Muscle layer of colon (tissue), 2 donors: ENCODE data around the gene UBA52.

Experiments
- H3K27ac ChIP-seq: one replicate; pipeline ENCODE4 v1.7.0; 2013; ENCODE audit warnings: low read depth, mild to moderate bottlenecking, low read length, moderate library complexity
- H3K27me3 ChIP-seq, 2 donors: one replicate each; pipeline ENCODE4 v1.7.0; 2013; ENCODE audit warnings: low read length in 2 of 2, mild to moderate bottlenecking in 2 of 2; ENCODE audit not compliant: insufficient read depth in 2 of 2, control insufficient read depth in 1 of 2
- H3K36me3 ChIP-seq: one replicate; pipeline ENCODE4 v1.7.0; 2013; ENCODE audit warnings: mild to moderate bottlenecking, low read length; ENCODE audit not compliant: insufficient read depth
- H3K4me1 ChIP-seq: one replicate; pipeline ENCODE4 v1.7.0; 2013; ENCODE audit warnings: mild to moderate bottlenecking, low read length; ENCODE audit not compliant: insufficient read depth
- H3K4me3 ChIP-seq, 2 donors: one replicate each; pipeline ENCODE4 v1.7.0; 2013; ENCODE audit warnings: low read length in 2 of 2, low read depth in 1 of 2, mild to moderate bottlenecking in 1 of 2, moderate library complexity in 1 of 2
- H3K9ac ChIP-seq: one replicate; pipeline ENCODE4 v1.7.0; 2013; ENCODE audit warnings: low read length
- H3K9me3 ChIP-seq: one replicate; pipeline ENCODE4 v1.7.0; 2013; ENCODE audit warnings: mild to moderate bottlenecking, low read length
- donor health status: abdominal sarcoma.
- donor health status: Adenocarcinoma of cecum.

The UBA52 gene

GRCh38 chr19:18606281-18607225 lies 34.9 kb downstream of the UBA52 start, which contains the start of gene CRLF1:
CRLF1 (minus strand) TSS chr19:18606799; CDS start chr19:18606656, 143 bp downstream.
- no peaks in the 10 kb centered on the region for H3K36me3 ChIP-seq
- H3K9ac ChIP-seq = no peak within 1 kb of the TSS
- H3K4me1 ChIP-seq = no peaks in the 10 kb centered on the region
- no peaks in the 10 kb centered on the region for H3K9me3 ChIP-seq
- H3K27ac ChIP-seq = no peak within 1 kb of the TSS
- H3K27me3 ChIP-seq = peaks cover 55 to 89% of the 10 kb centered on the region in 2 donors
- H3K4me3 ChIP-seq = no peak within 1 kb of the TSS

- no peak overlapping the region for H3K4me3 ChIP-seq
- H3K4me1 ChIP-seq = peaks cover 8% of the 10 kb centered on the region
- peaks cover 63 to 91% of the 10 kb centered on the region in 2 donors for H3K27me3 ChIP-seq
Measured at GRCh38 chr19:18607226-18608101, 35.8 kb downstream of the UBA52 start.

GRCh38 chr19:18608102-18608804 lies 36.6 kb downstream of the UBA52 start:
- no peak overlapping the region for H3K27ac ChIP-seq
- H3K9me3 ChIP-seq = no peaks in the 10 kb centered on the region
- H3K4me3 ChIP-seq = no peak overlapping the region
- H3K36me3 ChIP-seq = no peaks in the 10 kb centered on the region
- peaks cover 16% of the 10 kb centered on the region for H3K4me1 ChIP-seq
- H3K9ac ChIP-seq = no peak overlapping the region
- H3K27me3 ChIP-seq = peaks cover 68 to 94% of the 10 kb centered on the region in 2 donors

More at GRCh38 chr19:18607226-18608101, 35.8 kb downstream of the UBA52 start:
- no peaks in the 10 kb centered on the region for H3K36me3 ChIP-seq
- no peak overlapping the region for H3K9ac ChIP-seq
- H3K9me3 ChIP-seq = no peaks in the 10 kb centered on the region
- no peak overlapping the region for H3K27ac ChIP-seq

GRCh38 chr19:18608805-18609716 lies 37.4 kb downstream of the UBA52 start:
- no peak overlapping the region for H3K9ac ChIP-seq
- H3K4me3 ChIP-seq = no peak overlapping the region
- peaks cover 72 to 94% of the 10 kb centered on the region in 2 donors for H3K27me3 ChIP-seq
- no peaks in the 10 kb centered on the region for H3K36me3 ChIP-seq
- H3K4me1 ChIP-seq = peaks cover 16% of the 10 kb centered on the region
- no peak overlapping the region for H3K27ac ChIP-seq
- no peaks in the 10 kb centered on the region for H3K9me3 ChIP-seq

- Histone ChIP-seq H3K4me1 (peaks cover 16% of the 10 kb centered on the region), H3K9ac (no peak overlapping the region), H3K9me3 (no peaks in the 10 kb centered on the region), H3K27me3 (peaks cover 70 to 94% of the 10 kb centered on the region in 2 donors), H3K4me3 (no peak overlapping the region), H3K36me3 (no peaks in the 10 kb centered on the region), H3K27ac (no peak overlapping the region)
Measured at GRCh38 chr19:18609717-18610051, 38.0 kb downstream of the UBA52 start.

GRCh38 chr19:18610245-18610555 lies 38.5 kb downstream of the UBA52 start:
- H3K9me3 ChIP-seq = no peaks in the 10 kb centered on the region
- no peaks in the 10 kb centered on the region for H3K36me3 ChIP-seq
- peaks cover 16% of the 10 kb centered on the region for H3K4me1 ChIP-seq
- H3K4me3 ChIP-seq = no peak overlapping the region
- H3K27ac ChIP-seq = no peak overlapping the region
- H3K9ac ChIP-seq = no peak overlapping the region
- H3K27me3 ChIP-seq = peaks cover 64 to 90% of the 10 kb centered on the region in 2 donors

GRCh38 chr19:18610556-18611326 lies 39.1 kb downstream of the UBA52 start:
- H3K36me3 ChIP-seq = no peaks in the 10 kb centered on the region
- no peak overlapping the region for H3K9ac ChIP-seq
- peaks cover 60 to 84% of the 10 kb centered on the region in 2 donors for H3K27me3 ChIP-seq
- H3K9me3 ChIP-seq = no peaks in the 10 kb centered on the region
- no peak overlapping the region for H3K27ac ChIP-seq
- peaks cover 16% of the 10 kb centered on the region for H3K4me1 ChIP-seq
- H3K4me3 ChIP-seq = no peak overlapping the region

GRCh38 chr19:18611327-18612050 lies 39.8 kb downstream of the UBA52 start:
- Histone ChIP-seq H3K27me3 (peaks cover 64 to 83% of the 10 kb centered on the region in 2 donors), H3K9ac (no peak overlapping the region), H3K27ac (no peak overlapping the region)

GRCh38 chr19:18612051-18612771 lies 40.6 kb downstream of the UBA52 start:
- Histone ChIP-seq H3K4me1 (peaks cover 16% of the 10 kb centered on the region), H3K4me3 (peak overlapping the region; percentile 45 to 47), H3K27ac (no peak overlapping the region), H3K9ac (no peak overlapping the region), H3K27me3 (peaks cover 64 to 89% of the 10 kb centered on the region in 2 donors), H3K36me3 (no peaks in the 10 kb centered on the region), H3K9me3 (no peaks in the 10 kb centered on the region)

More at GRCh38 chr19:18611327-18612050, 39.8 kb downstream of the UBA52 start:
- Histone ChIP-seq H3K36me3 (no peaks in the 10 kb centered on the region), H3K4me1 (peaks cover 16% of the 10 kb centered on the region), H3K4me3 (no peak overlapping the region), H3K9me3 (no peaks in the 10 kb centered on the region)
